WTC11 (cell line): ENCODE results near the gene HECW1. TPM values are rescaled to one million over a fixed set of nuclear protein-coding genes. Genes with fewer than 3 reads are reported as not detected.

Source experiments
- ATAC-seq: fragments of 200-7000 bp; cut with Tn5 transposase; 2 replicates; pipeline ENCODE4 v1.10.0; 2021; ENCODE audit warnings: mild to moderate bottlenecking, moderate library complexity
- CTCF ChIA-PET: fragments of 300-600 bp; sonication (Branson Sonifier 250); formaldehyde crosslinking; loops from one replicate; lab custom pipeline; 2021; ENCODE audit warnings: antibody characterized with exemption; lab: Charles Lee
- POLR2A ChIA-PET: fragments of 350-600 bp; sonication (Branson Sonifier 250); formaldehyde crosslinking; loops from one replicate; lab custom pipeline; 2021; ENCODE audit warnings: antibody characterized with exemption; lab: Charles Lee
- DNase-seq: peaks from one replicate; pipeline ENCODE4 v3.0.0; 2021; ENCODE audit warnings: low spot score
- H3K27ac Mint-ChIP-seq: 2 replicates; pipeline ENCODE4 v1.8.0; 2021; ENCODE audit warnings: mixed read lengths
- H3K27me3 Mint-ChIP-seq: 2 replicates; pipeline ENCODE4 v1.8.0; 2021; ENCODE audit warnings: low read depth, mild to moderate bottlenecking, moderate library complexity, mixed read lengths
- H3K36me3 Mint-ChIP-seq: 2 replicates; pipeline ENCODE4 v1.8.0; 2021; ENCODE audit warnings: mixed read lengths
- H3K4me1 Mint-ChIP-seq: 2 replicates; pipeline ENCODE4 v1.8.0; 2022; ENCODE audit warnings: mixed read lengths
- H3K4me3 Mint-ChIP-seq: 2 replicates; pipeline ENCODE4 v1.8.0; 2021; ENCODE audit warnings: mild to moderate bottlenecking, moderate library complexity, mixed read lengths
- H3K9me3 Mint-ChIP-seq: 2 replicates; pipeline ENCODE4 v1.8.0; 2021; ENCODE audit warnings: mixed read lengths
- GABPB1 ChIP-seq: sonication (generic); formaldehyde crosslinking; IDR thresholded peaks from 2 replicates; pipeline ENCODE4 v1.8.1; 2023; ENCODE audit warnings: mild to moderate bottlenecking, missing genetic modification reagents
- NR2C2 ChIP-seq: sonication (generic); formaldehyde crosslinking; IDR thresholded peaks from 2 replicates; pipeline ENCODE4 v1.8.0; 2022; ENCODE audit warnings: mild to moderate bottlenecking, missing genetic modification reagents
- RELA ChIP-seq: sonication (generic); formaldehyde crosslinking; IDR thresholded peaks from 2 replicates; pipeline ENCODE4 v1.8.1; 2022; ENCODE audit warnings: missing genetic modification reagents, mild to moderate bottlenecking, borderline replicate concordance
- ZNF121 ChIP-seq: sonication (generic); formaldehyde crosslinking; IDR thresholded peaks from 2 replicates; pipeline ENCODE4 v1.8.0; 2023; ENCODE audit warnings: missing genetic modification reagents
- ZNF232 ChIP-seq: sonication (generic); formaldehyde crosslinking; IDR thresholded peaks from 2 replicates; pipeline ENCODE4 v1.8.0; 2022; ENCODE audit warnings: mild to moderate bottlenecking, missing genetic modification reagents
- ZNF416 ChIP-seq: fragments of 250-450 bp; sonication (Bioruptor Pico); IDR thresholded peaks from 2 replicates; pipeline ENCODE4 v1.9.0; 2021; ENCODE audit warnings: mild to moderate bottlenecking, inconsistent platforms
- total RNA-seq: library from RNA; stranded (reverse); gene quantifications from 3 replicates; pipeline ENCODE4 v1.2.3, GENCODE V29; 2021
- TF ChIP-seq, protein P1 (sequence below): sonication (generic); formaldehyde crosslinking; IDR thresholded peaks from 2 replicates; pipeline ENCODE4 v1.8.1; 2022; ENCODE audit warnings: mild to moderate bottlenecking, missing genetic modification reagents, moderate library complexity, borderline replicate concordance
- TF ChIP-seq, protein P2 (sequence below): sonication (generic); formaldehyde crosslinking; conservative IDR thresholded peaks from 2 replicates; pipeline ENCODE4 v1.8.1; 2023; ENCODE audit warnings: mild to moderate bottlenecking, low read depth, missing genetic modification reagents, moderate library complexity
- TF ChIP-seq, protein P3 (sequence below): sonication (generic); formaldehyde crosslinking; IDR thresholded peaks from 2 replicates; pipeline ENCODE4 v1.8.1; 2023; ENCODE audit warnings: mild to moderate bottlenecking, missing genetic modification reagents
- TF ChIP-seq, protein P4 (sequence below): sonication (generic); formaldehyde crosslinking; IDR thresholded peaks from 2 replicates; pipeline ENCODE4 v1.8.1; 2022; ENCODE audit warnings: missing genetic modification reagents, borderline replicate concordance
- TF ChIP-seq, protein P5 (sequence below): sonication (generic); formaldehyde crosslinking; IDR thresholded peaks from 2 replicates; pipeline ENCODE4 v1.8.0; 2022; ENCODE audit warnings: missing genetic modification reagents
- TF ChIP-seq, protein P6 (sequence below): sonication (generic); formaldehyde crosslinking; IDR thresholded peaks from 2 replicates; pipeline ENCODE4 v1.8.1; 2023; ENCODE audit warnings: mild to moderate bottlenecking, missing genetic modification reagents, moderate library complexity

Gene HECW1
- total RNA-seq, 1 experiment from 2014 or later = 6.1 TPM

DNA sequence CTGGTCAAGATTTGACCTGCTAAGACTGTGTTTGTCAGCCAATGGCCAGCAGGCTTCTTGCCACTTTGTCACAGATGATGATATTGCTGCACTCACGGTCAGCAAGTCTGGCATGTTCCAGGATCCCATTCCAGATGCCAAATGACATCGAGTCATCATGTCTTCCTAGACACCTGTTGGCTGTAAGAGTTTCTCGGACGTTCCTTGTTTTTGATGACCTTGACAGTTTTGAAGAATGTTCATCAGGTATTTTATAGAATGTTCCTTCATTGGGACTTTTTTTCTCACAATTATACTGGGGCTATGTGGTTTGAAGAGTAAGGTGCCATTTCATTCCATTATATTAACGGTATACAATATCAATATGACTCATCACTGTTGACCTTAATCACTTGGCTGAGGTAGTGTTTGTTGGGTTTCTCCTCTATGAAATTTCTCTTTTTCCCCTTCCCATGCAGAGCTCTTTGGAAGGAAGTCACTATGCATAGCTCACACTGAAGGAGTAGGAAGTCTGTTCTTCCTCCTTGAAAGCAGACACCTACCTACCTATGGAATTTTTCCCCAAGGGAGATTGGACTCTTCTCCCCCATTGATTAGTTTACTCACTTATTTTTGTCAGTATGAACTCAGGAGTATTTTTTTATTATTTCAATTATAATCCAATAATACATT is 31.6 kb downstream of the HECW1 start (continued):
- TF ChIP-seq, protein P1, sequence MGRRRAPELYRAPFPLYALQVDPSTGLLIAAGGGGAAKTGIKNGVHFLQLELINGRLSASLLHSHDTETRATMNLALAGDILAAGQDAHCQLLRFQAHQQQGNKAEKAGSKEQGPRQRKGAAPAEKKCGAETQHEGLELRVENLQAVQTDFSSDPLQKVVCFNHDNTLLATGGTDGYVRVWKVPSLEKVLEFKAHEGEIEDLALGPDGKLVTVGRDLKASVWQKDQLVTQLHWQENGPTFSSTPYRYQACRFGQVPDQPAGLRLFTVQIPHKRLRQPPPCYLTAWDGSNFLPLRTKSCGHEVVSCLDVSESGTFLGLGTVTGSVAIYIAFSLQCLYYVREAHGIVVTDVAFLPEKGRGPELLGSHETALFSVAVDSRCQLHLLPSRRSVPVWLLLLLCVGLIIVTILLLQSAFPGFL (CRISPR knock-in tag) = no peak
- TF ChIP-seq ZNF121 (CRISPR knock-in tag) (no peak), RELA (no peak)
- TF ChIP-seq, protein P2, sequence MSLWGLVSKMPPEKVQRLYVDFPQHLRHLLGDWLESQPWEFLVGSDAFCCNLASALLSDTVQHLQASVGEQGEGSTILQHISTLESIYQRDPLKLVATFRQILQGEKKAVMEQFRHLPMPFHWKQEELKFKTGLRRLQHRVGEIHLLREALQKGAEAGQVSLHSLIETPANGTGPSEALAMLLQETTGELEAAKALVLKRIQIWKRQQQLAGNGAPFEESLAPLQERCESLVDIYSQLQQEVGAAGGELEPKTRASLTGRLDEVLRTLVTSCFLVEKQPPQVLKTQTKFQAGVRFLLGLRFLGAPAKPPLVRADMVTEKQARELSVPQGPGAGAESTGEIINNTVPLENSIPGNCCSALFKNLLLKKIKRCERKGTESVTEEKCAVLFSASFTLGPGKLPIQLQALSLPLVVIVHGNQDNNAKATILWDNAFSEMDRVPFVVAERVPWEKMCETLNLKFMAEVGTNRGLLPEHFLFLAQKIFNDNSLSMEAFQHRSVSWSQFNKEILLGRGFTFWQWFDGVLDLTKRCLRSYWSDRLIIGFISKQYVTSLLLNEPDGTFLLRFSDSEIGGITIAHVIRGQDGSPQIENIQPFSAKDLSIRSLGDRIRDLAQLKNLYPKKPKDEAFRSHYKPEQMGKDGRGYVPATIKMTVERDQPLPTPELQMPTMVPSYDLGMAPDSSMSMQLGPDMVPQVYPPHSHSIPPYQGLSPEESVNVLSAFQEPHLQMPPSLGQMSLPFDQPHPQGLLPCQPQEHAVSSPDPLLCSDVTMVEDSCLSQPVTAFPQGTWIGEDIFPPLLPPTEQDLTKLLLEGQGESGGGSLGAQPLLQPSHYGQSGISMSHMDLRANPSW = no peak
- TF ChIP-seq, protein P3, sequence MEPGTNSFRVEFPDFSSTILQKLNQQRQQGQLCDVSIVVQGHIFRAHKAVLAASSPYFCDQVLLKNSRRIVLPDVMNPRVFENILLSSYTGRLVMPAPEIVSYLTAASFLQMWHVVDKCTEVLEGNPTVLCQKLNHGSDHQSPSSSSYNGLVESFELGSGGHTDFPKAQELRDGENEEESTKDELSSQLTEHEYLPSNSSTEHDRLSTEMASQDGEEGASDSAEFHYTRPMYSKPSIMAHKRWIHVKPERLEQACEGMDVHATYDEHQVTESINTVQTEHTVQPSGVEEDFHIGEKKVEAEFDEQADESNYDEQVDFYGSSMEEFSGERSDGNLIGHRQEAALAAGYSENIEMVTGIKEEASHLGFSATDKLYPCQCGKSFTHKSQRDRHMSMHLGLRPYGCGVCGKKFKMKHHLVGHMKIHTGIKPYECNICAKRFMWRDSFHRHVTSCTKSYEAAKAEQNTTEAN (CRISPR knock-in tag) = no peak

DNA sequence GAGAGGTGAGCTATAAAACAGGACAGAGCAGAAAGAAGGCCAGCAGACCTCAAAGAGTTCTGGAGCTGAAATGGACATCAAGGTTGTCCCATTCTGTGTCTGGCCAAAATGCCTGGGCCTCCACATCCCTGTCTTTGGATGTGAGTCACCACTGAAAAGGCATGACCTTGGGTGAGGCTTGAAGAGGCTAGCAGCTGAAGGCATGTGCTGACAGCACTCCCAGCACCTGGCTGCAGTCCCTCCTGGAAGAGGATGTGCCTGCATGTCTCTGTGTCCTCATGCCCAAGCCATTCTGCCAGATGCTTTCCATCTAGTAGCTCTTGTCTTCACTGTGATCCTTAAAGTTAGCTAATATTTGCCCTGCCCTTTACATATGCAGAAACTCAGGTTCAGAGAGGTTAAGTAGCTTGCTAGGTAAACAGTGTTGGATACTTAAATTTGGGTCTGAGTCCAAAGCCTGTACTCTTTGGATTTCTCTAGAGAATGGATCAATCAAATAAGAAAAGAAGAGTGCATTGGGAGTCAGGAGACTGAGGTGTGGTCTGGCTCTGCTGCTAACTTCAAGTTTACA is 35.8 kb downstream of the HECW1 start:
- TF ChIP-seq GABPB1 (CRISPR knock-in tag) (no peak), ZNF121 (CRISPR knock-in tag) (no peak)
- TF ChIP-seq, protein P4, sequence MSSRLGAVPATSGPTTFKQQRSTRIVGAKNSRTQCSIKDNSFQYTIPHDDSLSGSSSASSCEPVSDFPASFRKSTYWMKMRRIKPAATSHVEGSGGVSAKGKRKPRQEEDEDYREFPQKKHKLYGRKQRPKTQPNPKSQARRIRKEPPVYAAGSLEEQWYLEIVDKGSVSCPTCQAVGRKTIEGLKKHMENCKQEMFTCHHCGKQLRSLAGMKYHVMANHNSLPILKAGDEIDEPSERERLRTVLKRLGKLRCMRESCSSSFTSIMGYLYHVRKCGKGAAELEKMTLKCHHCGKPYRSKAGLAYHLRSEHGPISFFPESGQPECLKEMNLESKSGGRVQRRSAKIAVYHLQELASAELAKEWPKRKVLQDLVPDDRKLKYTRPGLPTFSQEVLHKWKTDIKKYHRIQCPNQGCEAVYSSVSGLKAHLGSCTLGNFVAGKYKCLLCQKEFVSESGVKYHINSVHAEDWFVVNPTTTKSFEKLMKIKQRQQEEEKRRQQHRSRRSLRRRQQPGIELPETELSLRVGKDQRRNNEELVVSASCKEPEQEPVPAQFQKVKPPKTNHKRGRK (CRISPR knock-in tag) = no peak
- peaks cover 4% of the 10 kb centered on the region; the same call in 1 of the 2 replicates for H3K36me3 Mint-ChIP-seq
- H3K4me1 Mint-ChIP-seq = peaks cover 20% of the 10 kb centered on the region
- DNase-seq (no peak), ATAC-seq (no peak)
- H3K27ac Mint-ChIP-seq = no peak overlapping the region
- H3K27me3 Mint-ChIP-seq = no peaks in the 10 kb centered on the region
- H3K9me3 Mint-ChIP-seq = peaks cover 21% of the 10 kb centered on the region
- ChIA-PET POLR2A (no interaction called here), CTCF (interaction anchor here (1.2 kb wide), 1 partner anchor 207 kb away, joined by 4 read pairs; no protein-coding TSS in a partner anchor)
- no peak overlapping the region for H3K4me3 Mint-ChIP-seq

DNA sequence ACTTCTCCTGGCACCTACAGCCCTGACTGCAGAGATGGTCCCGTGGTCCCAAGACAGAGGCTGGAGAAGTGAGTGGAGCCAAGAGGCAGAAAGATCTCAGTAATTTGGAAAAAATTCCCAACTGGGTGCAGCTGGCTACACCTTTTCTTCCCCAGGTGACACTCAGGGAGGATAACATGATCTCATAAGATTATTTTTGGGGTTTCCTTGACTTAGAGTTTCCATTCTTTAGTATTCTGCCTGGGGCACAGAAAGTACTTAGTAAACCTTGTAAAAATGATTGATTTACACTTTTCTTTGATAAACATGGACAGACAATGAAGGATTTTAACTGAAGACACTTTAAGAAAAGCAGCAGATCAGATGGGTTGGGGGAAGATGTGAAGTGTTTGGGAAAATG is 38.6 kb downstream of the HECW1 start:
- DNase-seq = no peak
- Mint-ChIP-seq H3K9me3 (peaks cover 8% of the 10 kb centered on the region), H3K27me3 (no peaks in the 10 kb centered on the region), H3K27ac (no peak overlapping the region), H3K4me3 (no peak overlapping the region), H3K4me1 (peaks cover 21% of the 10 kb centered on the region), H3K36me3 (peaks cover 4% of the 10 kb centered on the region; the same call in 1 of the 2 replicates)
- no peak for ATAC-seq
- no peak for TF ChIP-seq GABPB1 (CRISPR knock-in tag)
- TF ChIP-seq, protein P3 (CRISPR knock-in tag) = no peak
- TF ChIP-seq, protein P5, sequence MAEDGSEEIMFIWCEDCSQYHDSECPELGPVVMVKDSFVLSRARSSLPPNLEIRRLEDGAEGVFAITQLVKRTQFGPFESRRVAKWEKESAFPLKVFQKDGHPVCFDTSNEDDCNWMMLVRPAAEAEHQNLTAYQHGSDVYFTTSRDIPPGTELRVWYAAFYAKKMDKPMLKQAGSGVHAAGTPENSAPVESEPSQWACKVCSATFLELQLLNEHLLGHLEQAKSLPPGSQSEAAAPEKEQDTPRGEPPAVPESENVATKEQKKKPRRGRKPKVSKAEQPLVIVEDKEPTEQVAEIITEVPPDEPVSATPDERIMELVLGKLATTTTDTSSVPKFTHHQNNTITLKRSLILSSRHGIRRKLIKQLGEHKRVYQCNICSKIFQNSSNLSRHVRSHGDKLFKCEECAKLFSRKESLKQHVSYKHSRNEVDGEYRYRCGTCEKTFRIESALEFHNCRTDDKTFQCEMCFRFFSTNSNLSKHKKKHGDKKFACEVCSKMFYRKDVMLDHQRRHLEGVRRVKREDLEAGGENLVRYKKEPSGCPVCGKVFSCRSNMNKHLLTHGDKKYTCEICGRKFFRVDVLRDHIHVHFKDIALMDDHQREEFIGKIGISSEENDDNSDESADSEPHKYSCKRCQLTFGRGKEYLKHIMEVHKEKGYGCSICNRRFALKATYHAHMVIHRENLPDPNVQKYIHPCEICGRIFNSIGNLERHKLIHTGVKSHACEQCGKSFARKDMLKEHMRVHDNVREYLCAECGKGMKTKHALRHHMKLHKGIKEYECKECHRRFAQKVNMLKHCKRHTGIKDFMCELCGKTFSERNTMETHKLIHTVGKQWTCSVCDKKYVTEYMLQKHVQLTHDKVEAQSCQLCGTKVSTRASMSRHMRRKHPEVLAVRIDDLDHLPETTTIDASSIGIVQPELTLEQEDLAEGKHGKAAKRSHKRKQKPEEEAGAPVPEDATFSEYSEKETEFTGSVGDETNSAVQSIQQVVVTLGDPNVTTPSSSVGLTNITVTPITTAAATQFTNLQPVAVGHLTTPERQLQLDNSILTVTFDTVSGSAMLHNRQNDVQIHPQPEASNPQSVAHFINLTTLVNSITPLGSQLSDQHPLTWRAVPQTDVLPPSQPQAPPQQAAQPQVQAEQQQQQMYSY (CRISPR knock-in tag) = no peak
- TF ChIP-seq, protein P6, sequence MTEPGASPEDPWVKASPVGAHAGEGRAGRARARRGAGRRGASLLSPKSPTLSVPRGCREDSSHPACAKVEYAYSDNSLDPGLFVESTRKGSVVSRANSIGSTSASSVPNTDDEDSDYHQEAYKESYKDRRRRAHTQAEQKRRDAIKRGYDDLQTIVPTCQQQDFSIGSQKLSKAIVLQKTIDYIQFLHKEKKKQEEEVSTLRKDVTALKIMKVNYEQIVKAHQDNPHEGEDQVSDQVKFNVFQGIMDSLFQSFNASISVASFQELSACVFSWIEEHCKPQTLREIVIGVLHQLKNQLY (CRISPR knock-in tag) = no peak
- TF ChIP-seq ZNF232 (CRISPR knock-in tag) = no peak
- TF ChIP-seq ZNF416 (CRISPR knock-in tag) = no peak
- no peak for TF ChIP-seq NR2C2 (CRISPR knock-in tag)
- TF ChIP-seq, protein P4 (CRISPR knock-in tag) = no peak
- ChIA-PET CTCF (no interaction called here), POLR2A (interaction anchor here (0.5 kb wide), 1 partner anchor 656 kb away, joined by 4 read pairs; no protein-coding TSS in a partner anchor)
